DND-41 (cell line): ENCODE data around the gene COL20A1.

Source experiments
- ATAC-seq: fragments of 200-7000 bp; cut with Tn5 transposase; 3 replicates; pipeline ENCODE4 v1.9.1; 2021; ENCODE audit warnings: low read depth; ENCODE audit not compliant: insufficient read depth
- DNase-seq: peaks from one replicate; pipeline ENCODE4 v3.0.0-alpha.2; 2020
- H2AFZ ChIP-seq: 2 replicates; pipeline ENCODE4 v1.6.0; 2012; ENCODE audit warnings: low read depth, low read length
- H3K27ac ChIP-seq: 2 replicates; pipeline ENCODE4 v1.5.1; 2012; ENCODE audit warnings: low read length, inconsistent platforms
- H3K27me3 ChIP-seq: fragments of 200-600 bp; sonication (generic); 2 replicates; pipeline ENCODE4 v1.6.0; 2012; ENCODE audit warnings: low read length, mild to moderate bottlenecking, inconsistent platforms; ENCODE audit not compliant: insufficient read depth, poor library complexity
- H3K36me3 ChIP-seq: 2 replicates; pipeline ENCODE4 v1.5.1; 2012; ENCODE audit warnings: low read length, inconsistent platforms; ENCODE audit not compliant: insufficient read depth
- H3K4me1 ChIP-seq: 2 replicates; pipeline ENCODE4 v1.5.1; 2012; ENCODE audit warnings: mild to moderate bottlenecking, low read length; ENCODE audit not compliant: insufficient read depth
- H3K4me2 ChIP-seq: 2 replicates; pipeline ENCODE4 v1.6.0; 2012; ENCODE audit warnings: mild to moderate bottlenecking, moderate library complexity, low read length, inconsistent platforms; ENCODE audit not compliant: insufficient read depth
- H3K4me3 ChIP-seq, 2 experiments: fragments of 200-600 bp in 1 of 2; shearing (Covaris generic) in 1 of 2; 2 replicates each; pipeline ENCODE4 v1.5.1; 2012 to 2016; ENCODE audit warnings: inconsistent platforms in 2 of 2, low read length in 2 of 2, mild to moderate bottlenecking in 2 of 2, low read depth in 1 of 2, moderate library complexity in 1 of 2
- H3K79me2 ChIP-seq: 2 replicates; pipeline ENCODE4 v1.6.0; 2012; ENCODE audit warnings: low read length, inconsistent platforms; ENCODE audit not compliant: insufficient read depth
- H3K9ac ChIP-seq: 2 replicates; pipeline ENCODE4 v1.6.0; 2012; ENCODE audit warnings: low read depth, mild to moderate bottlenecking, inconsistent platforms, low read length, moderate library complexity
- H3K9me3 ChIP-seq: 2 replicates; pipeline ENCODE4 v1.5.1; 2012; ENCODE audit warnings: low read length, moderate library complexity, mild to moderate bottlenecking, inconsistent platforms; ENCODE audit not compliant: insufficient read depth, severe bottlenecking
- H4K20me1 ChIP-seq: 2 replicates; pipeline ENCODE4 v1.6.0; 2012; ENCODE audit warnings: low read length; ENCODE audit not compliant: insufficient read depth
- CTCF ChIP-seq: IDR thresholded peaks from 2 replicates; pipeline ENCODE4 v1.5.1; 2012; ENCODE audit warnings: borderline replicate concordance, low read length, moderate library complexity, mild to moderate bottlenecking; ENCODE audit not compliant: poor library complexity, severe bottlenecking; ENCODE audit errors: extremely low read depth
- EZH2 ChIP-seq: IDR thresholded peaks from 3 replicates; pipeline ENCODE4 v1.6.1; 2012; ENCODE audit warnings: borderline replicate concordance, low read depth, mild to moderate bottlenecking, moderate library complexity, low read length, inconsistent platforms; ENCODE audit not compliant: severe bottlenecking

Gene COL20A1

GRCh38 chr20:63270606-63271325 lies 22.2 kb upstream of the COL20A1 start:
- peak overlapping the region; percentile 12; the same call in 1 of the 2 replicates for H3K4me2 ChIP-seq
- ATAC-seq (no peak), DNase-seq (no peak)
- peaks cover 7% of the 10 kb centered on the region for H3K36me3 ChIP-seq
- no peak overlapping the region for H2AFZ ChIP-seq
- H3K27me3 ChIP-seq = peaks cover 5% of the 10 kb centered on the region
- no peaks in the 10 kb centered on the region for H3K9me3 ChIP-seq
- no peak overlapping the region for H3K27ac ChIP-seq
- H3K4me1 ChIP-seq = peaks cover 33% of the 10 kb centered on the region
- no peak for TF ChIP-seq EZH2
- no peak for TF ChIP-seq CTCF
- peaks cover 26% of the 10 kb centered on the region for H4K20me1 ChIP-seq
- H3K9ac ChIP-seq = no peak overlapping the region
- no peak overlapping the region for H3K4me3 ChIP-seq
- peaks cover 32% of the 10 kb centered on the region for H3K79me2 ChIP-seq

GRCh38 chr20:63272105-63273058 lies 20.6 kb upstream of the COL20A1 start, which contains the start of gene ARFGAP1:
TSS of gene ARFGAP1 (plus strand) at chr20:63272813. CDS start at chr20:63275581, 2,768 bp downstream.
- peaks cover 33% of the 10 kb centered on the region for H3K4me1 ChIP-seq
- H3K9ac ChIP-seq = peak within 1 kb of the TSS; percentile 83
- H3K79me2 ChIP-seq = peaks cover 48% of the 10 kb centered on the region
- TF ChIP-seq CTCF (no peak), EZH2 (no peak)
- peak; percentile 99 for ATAC-seq
- DNase-seq = peak; percentile 90
- peak within 1 kb of the TSS; percentile 76 for H2AFZ ChIP-seq
- H3K27ac ChIP-seq = peak within 1 kb of the TSS; percentile 70
- H3K4me2 ChIP-seq = peak within 1 kb of the TSS; percentile 91
- no peaks in the 10 kb centered on the region for H3K27me3 ChIP-seq
- peaks cover 41% of the 10 kb centered on the region for H4K20me1 ChIP-seq
- peak within 1 kb of the TSS; percentile 98 to 99 for H3K4me3 ChIP-seq
- peaks cover 23% of the 10 kb centered on the region for H3K36me3 ChIP-seq
- H3K9me3 ChIP-seq = no peaks in the 10 kb centered on the region

GRCh38 chr20:63273059-63273579 lies 19.9 kb upstream of the COL20A1 start:
- Histone ChIP-seq H3K4me1 (peaks cover 33% of the 10 kb centered on the region), H3K36me3 (peaks cover 31% of the 10 kb centered on the region), H3K79me2 (peaks cover 52% of the 10 kb centered on the region), H2AFZ (peak overlapping the region; percentile 76), H3K4me3 (peak overlapping the region; percentile 98 to 99), H3K27me3 (no peaks in the 10 kb centered on the region), H4K20me1 (peaks cover 48% of the 10 kb centered on the region), H3K9ac (peak overlapping the region; percentile 83), H3K4me2 (peak overlapping the region; percentile 91), H3K9me3 (no peaks in the 10 kb centered on the region), H3K27ac (peak overlapping the region; percentile 70)
- no peak for ATAC-seq
- TF ChIP-seq EZH2 = no peak
- TF ChIP-seq CTCF = no peak
- no peak for DNase-seq
